GM18505 (cell line): ENCODE data around the gene KCP.

Experiments
- ATAC-seq: cut with Tn5 transposase; IDR thresholded peaks from one replicate; pipeline ENCODE4 v1.9.1; 2021; ENCODE audit not compliant: unreplicated experiment
- POLR2A ChIP-seq: IDR thresholded peaks from 4 replicates; pipeline ENCODE4 v1.6.1; 2011; ENCODE audit warnings: borderline replicate concordance; ENCODE audit not compliant: insufficient read depth, insufficient read length; ENCODE audit errors: extremely low read depth

The KCP gene

GRCh38 chr7:128844777-128845311 is 65.7 kb downstream of the KCP start:
- ATAC-seq: no peak
- no peak for TF ChIP-seq POLR2A

- no peak for TF ChIP-seq POLR2A
- ATAC-seq: no peak
Observed at GRCh38 chr7:128843938-128844621, 66.4 kb downstream of the KCP start.

GRCh38 chr7:128842674-128843641 is 67.6 kb downstream of the KCP start:
- no peak for TF ChIP-seq POLR2A
- ATAC-seq: no peak

GRCh38 chr7:128841921-128842673 is 68.4 kb downstream of the KCP start:
- TF ChIP-seq POLR2A: no peak
- ATAC-seq: no peak

- no peak for ATAC-seq
- no peak for TF ChIP-seq POLR2A
Observed at GRCh38 chr7:128841171-128841690, 69.3 kb downstream of the KCP start.

GRCh38 chr7:128840326-128841170 is 70.0 kb downstream of the KCP start:
- ATAC-seq: no peak
- no peak for TF ChIP-seq POLR2A

- ATAC-seq: no peak
- no peak for TF ChIP-seq POLR2A
Observed at GRCh38 chr7:128839751-128840177, 70.7 kb downstream of the KCP start.

GRCh38 chr7:128838981-128839731 is 71.4 kb downstream of the KCP start:
- ATAC-seq: no peak

GRCh38 chr7:128838109-128838779 is 72.3 kb downstream of the KCP start:
- no peak for ATAC-seq
- no peak for TF ChIP-seq POLR2A

More at GRCh38 chr7:128838981-128839731, 71.4 kb downstream of the KCP start:
- TF ChIP-seq POLR2A: no peak

- no peak for TF ChIP-seq POLR2A
- no peak for ATAC-seq
Observed at GRCh38 chr7:128837521-128837921, 73.0 kb downstream of the KCP start.
